ENCODE data around the gene RIMS1.

DNA sequence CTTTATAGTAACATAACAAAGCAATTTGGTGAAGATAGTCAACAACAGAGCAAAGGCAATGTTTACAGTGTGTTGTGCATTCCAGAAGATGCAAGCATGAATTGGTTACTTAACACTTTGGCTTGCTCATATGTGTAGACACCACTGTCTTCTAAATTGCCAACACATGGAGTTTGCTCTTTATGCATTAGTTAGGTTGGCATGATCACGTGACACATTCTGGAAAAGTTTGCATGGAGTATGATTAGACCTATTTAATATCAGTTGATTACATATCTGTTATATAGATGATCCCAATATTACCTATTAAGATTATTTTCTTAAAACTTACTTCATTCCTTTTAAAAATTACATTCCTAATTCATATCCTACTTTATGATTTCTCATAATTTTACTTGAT is 197.6 kb downstream of the RIMS1 start:
- TF ChIP-seq CTCF (IDR thresholded peaks at IDR 0.05; ENCODE audit: low read length) (no peak), EZH2 (optimal IDR thresholded peaks at IDR 0.05; ENCODE audit: low read depth, low read length) (no peak), EZH2phosphoT487 (IDR thresholded peaks at IDR 0.05; ENCODE audit: low read length) (no peak)
